ENCODE measurements around the gene KDM5A.

DNA sequence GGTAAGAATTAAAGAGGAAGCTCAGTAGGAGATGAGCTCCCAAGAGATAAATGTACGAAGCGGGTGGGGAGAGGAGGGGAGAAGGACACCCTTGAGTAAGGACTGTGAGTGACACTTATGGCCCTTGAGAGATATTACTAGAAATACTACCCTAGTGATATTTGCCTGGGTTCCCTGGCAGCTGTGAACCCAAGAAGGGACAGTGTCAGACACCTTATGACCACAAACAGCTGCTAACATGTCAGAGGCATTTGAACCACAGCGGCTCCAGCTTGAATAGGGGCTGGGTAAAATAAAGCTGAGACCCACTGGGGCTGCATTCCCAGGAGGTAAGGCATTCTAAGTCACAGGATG, 155.5 kb downstream of the KDM5A start:
- TF ChIP-seq ZNF274 (IDR thresholded peaks at IDR 0.05; ENCODE audit: low read depth, low read length) (no peak), SUZ12 (IDR thresholded peaks at IDR 0.05; ENCODE audit: extremely low read depth, insufficient read depth, insufficient read length) (no peak), YY1 (IDR thresholded peaks at IDR 0.05; ENCODE audit: insufficient read depth, insufficient read length) (no peak)

Data from NT2/D1 (cell line).